A549 (cell line): ENCODE measurements around the gene ARMC7. TPM values are rescaled to one million over a fixed set of nuclear protein-coding genes. Genes with fewer than 3 reads are reported as not detected.

Experiments
- ATAC-seq, 2 experiments: fragments of 200-7000 bp in 1 of 2; fragments of >200 bp in 1 of 2; cut with Nextera tagmentation in 1 of 2; cut with Tn5 transposase in 1 of 2; 3 replicates each; pipeline versions ENCODE4 v1.8.0 to v1.9.1; 2018 to 2020; ENCODE audit warnings: mild to moderate bottlenecking in 1 of 2, moderate library complexity in 1 of 2
- CTCF ChIA-PET: fragments of 300-600 bp; sonication (Branson Sonifier 250); formaldehyde crosslinking; extraction: SDS; loops from one replicate; lab custom pipeline; 2021; ENCODE audit warnings: antibody characterized with exemption, inconsistent platforms; lab: Yijun Ruan, JAX
- POLR2A ChIA-PET: fragments of 350-600 bp; formaldehyde crosslinking; extraction: SDS; loops from one replicate; lab custom pipeline; 2021; ENCODE audit warnings: antibody characterized with exemption, inconsistent platforms; lab: Yijun Ruan, JAX
- DNase-seq, 2 experiments: peaks; one replicate each; pipeline versions ENCODE4 v3.0.0 to v3.0.0-alpha.2; 2011 to 2016; ENCODE audit warnings: low read depth in 1 of 2, low spot score in 1 of 2
- FAIRE-seq: peaks from 2 replicates; lab custom pipeline; 2011; peaks lifted over from hg19 to GRCh38; lab: Jason Lieb, UNC
- H3K27ac ChIP-seq, 2 experiments: fragments of >200 bp; sonication (Bioruptor Twin); formaldehyde crosslinking; 3 replicates each; pipeline ENCODE4 v1.5.1; 2016 to 2017
- H3K4me1 ChIP-seq: fragments of >200 bp; sonication (Bioruptor Twin); formaldehyde crosslinking; 3 replicates; pipeline ENCODE4 v1.6.1; 2016
- H3K4me2 ChIP-seq: fragments of >200 bp; sonication (Bioruptor Twin); formaldehyde crosslinking; 3 replicates; pipeline ENCODE4 v1.6.1; 2016
- H3K4me3 ChIP-seq: fragments of >200 bp; sonication (Bioruptor Twin); formaldehyde crosslinking; 3 replicates; pipeline ENCODE4 v1.5.1; 2016
- H3K9me3 ChIP-seq: fragments of >200 bp; sonication (Bioruptor Twin); formaldehyde crosslinking; 3 replicates; pipeline ENCODE4 v1.6.1; 2016
- CEBPB ChIP-seq, 2 experiments: fragments of >200 bp in 1 of 2; sonication (Bioruptor Twin) in 1 of 2; formaldehyde crosslinking in 1 of 2; IDR thresholded peaks; 2 replicates each; pipeline ENCODE4 v1.6.1; 2012 to 2016
- EP300 ChIP-seq, 2 experiments: fragments of >200 bp; sonication (Bioruptor Twin); formaldehyde crosslinking; IDR thresholded peaks; 2 replicates in 1 of 2; 3 replicates in 1 of 2; pipeline ENCODE4 v1.6.1; 2016 to 2017
- FOXS1 ChIP-seq: fragments of 250-450 bp; sonication (Bioruptor Pico); IDR thresholded peaks from 2 replicates; pipeline ENCODE4 v1.5.0; 2020; ENCODE audit warnings: mild to moderate bottlenecking, moderate library complexity
- GATA3 ChIP-seq: IDR thresholded peaks from 2 replicates; pipeline ENCODE4 v1.6.1; 2012; ENCODE audit warnings: borderline replicate concordance
- HDAC2 ChIP-seq: fragments of 200-600 bp; sonication (generic); IDR thresholded peaks from 2 replicates; pipeline ENCODE4 v1.6.1; 2016
- HEYL ChIP-seq: fragments of 250-450 bp; sonication (Bioruptor Pico); IDR thresholded peaks from 2 replicates; pipeline ENCODE4 v1.8.0; 2021; ENCODE audit warnings: mild to moderate bottlenecking, moderate library complexity
- HOXA7 ChIP-seq: fragments of 250-450 bp; sonication (Bioruptor Pico); IDR thresholded peaks from 2 replicates; pipeline ENCODE4 v1.5.0; 2020; ENCODE audit warnings: mild to moderate bottlenecking, moderate library complexity
- HOXB5 ChIP-seq: fragments of 250-450 bp; sonication (Bioruptor Pico); IDR thresholded peaks from 2 replicates; pipeline ENCODE4 v1.5.0; 2020; ENCODE audit warnings: mild to moderate bottlenecking, moderate library complexity
- KDM1A ChIP-seq: fragments of 200-600 bp; sonication (generic); IDR thresholded peaks from 2 replicates; pipeline ENCODE4 v1.6.1; 2016; ENCODE audit warnings: low read depth, mild to moderate bottlenecking
- KDM5A ChIP-seq: fragments of 200-600 bp; sonication (generic); IDR thresholded peaks from 2 replicates; pipeline ENCODE4 v1.6.1; 2016; ENCODE audit warnings: antibody characterized with exemption, mild to moderate bottlenecking
- MAZ ChIP-seq: fragments of 150-350 bp; IDR thresholded peaks from 2 replicates; pipeline ENCODE4 v1.6.1; 2014; ENCODE audit warnings: antibody characterized with exemption, low read depth, low read length, borderline replicate concordance
- MYC ChIP-seq: IDR thresholded peaks from 2 replicates; pipeline ENCODE4 v1.6.1; 2012; ENCODE audit warnings: mild to moderate bottlenecking, inconsistent platforms, low read length, improper control_type of control experiment, borderline replicate concordance
- NFE2L2 ChIP-seq: fragments of 150-350 bp; conservative IDR thresholded peaks from 2 replicates; pipeline ENCODE4 v1.6.1; 2014; ENCODE audit warnings: low read length
- NPAS2 ChIP-seq: fragments of 250-450 bp; sonication (Bioruptor Pico); IDR thresholded peaks from 2 replicates; pipeline ENCODE4 v1.8.0; 2022; ENCODE audit warnings: mild to moderate bottlenecking, moderate library complexity, borderline replicate concordance
- PHF8 ChIP-seq: fragments of 200-600 bp; sonication (generic); IDR thresholded peaks from 2 replicates; pipeline ENCODE4 v1.6.1; 2016; ENCODE audit warnings: low read depth, mild to moderate bottlenecking, antibody characterized with exemption, moderate library complexity, borderline replicate concordance
- POLR2AphosphoS2 ChIP-seq: conservative IDR thresholded peaks from 2 replicates; pipeline ENCODE4 v1.6.1; 2012; ENCODE audit warnings: low read length, improper control_type of control experiment, inconsistent platforms
- RCOR1 ChIP-seq: fragments of 150-350 bp; IDR thresholded peaks from 2 replicates; pipeline ENCODE4 v1.6.1; 2014; ENCODE audit warnings: antibody characterized with exemption, low read length, low read depth
- SREBF2 ChIP-seq: fragments of 450-650 bp; IDR thresholded peaks from 2 replicates; pipeline ENCODE4 v1.6.1; 2014; ENCODE audit warnings: mild to moderate bottlenecking, moderate library complexity
- TP53 ChIP-seq: fragments of 250-450 bp; sonication (Bioruptor Pico); IDR thresholded peaks from 2 replicates; pipeline ENCODE4 v1.5.0; 2021; ENCODE audit warnings: mild to moderate bottlenecking, moderate library complexity
- ZSCAN20 ChIP-seq: fragments of 250-450 bp; sonication (Bioruptor Pico); IDR thresholded peaks from 2 replicates; pipeline ENCODE4 v1.8.0; 2022; ENCODE audit warnings: mild to moderate bottlenecking, moderate library complexity
- WGBS: methylation state at CpG from one replicate; pipeline ENCODE4 v1.1.6; 2017; ENCODE audit errors: missing lambda C conversion rate; 5-methylcytosine and 5-hydroxymethylcytosine counted together
- polyA plus RNA-seq, 4 experiments: library from polyadenylated mRNA; depleted of rRNA in 3 of 4; stranded (reverse); fragments of >200 nt; fragmentation: RNase III in 1 of 4; extraction: RNeasy Plus Mini Kit Qiagen cat#74134 plus additional on column Dnase treatment in 1 of 4; gene quantifications; 2 replicates in 3 of 4; 3 replicates in 1 of 4; pipeline ENCODE4 v1.2.3, GENCODE V29; 2011 to 2017
- TF ChIP-seq, protein P1 (sequence below): fragments of 250-450 bp; sonication (Bioruptor Pico); IDR thresholded peaks from 2 replicates; pipeline ENCODE4 v1.5.0; 2021; ENCODE audit warnings: mild to moderate bottlenecking, moderate library complexity, borderline replicate concordance
- TF ChIP-seq, protein P2 (sequence below): fragments of 450-650 bp; IDR thresholded peaks from 2 replicates; pipeline ENCODE4 v1.6.1; 2014; ENCODE audit warnings: antibody characterized with exemption
- TF ChIP-seq, protein P3 (sequence below): fragments of >200 bp; sonication (Bioruptor Twin); formaldehyde crosslinking; IDR thresholded peaks from 2 replicates; pipeline ENCODE4 v1.6.1; 2016

The ARMC7 gene
- polyA plus RNA-seq, 2 of the 4 experiments (the other 2 are of a cell fraction), result 8.5 to 12.6 TPM

DNA sequence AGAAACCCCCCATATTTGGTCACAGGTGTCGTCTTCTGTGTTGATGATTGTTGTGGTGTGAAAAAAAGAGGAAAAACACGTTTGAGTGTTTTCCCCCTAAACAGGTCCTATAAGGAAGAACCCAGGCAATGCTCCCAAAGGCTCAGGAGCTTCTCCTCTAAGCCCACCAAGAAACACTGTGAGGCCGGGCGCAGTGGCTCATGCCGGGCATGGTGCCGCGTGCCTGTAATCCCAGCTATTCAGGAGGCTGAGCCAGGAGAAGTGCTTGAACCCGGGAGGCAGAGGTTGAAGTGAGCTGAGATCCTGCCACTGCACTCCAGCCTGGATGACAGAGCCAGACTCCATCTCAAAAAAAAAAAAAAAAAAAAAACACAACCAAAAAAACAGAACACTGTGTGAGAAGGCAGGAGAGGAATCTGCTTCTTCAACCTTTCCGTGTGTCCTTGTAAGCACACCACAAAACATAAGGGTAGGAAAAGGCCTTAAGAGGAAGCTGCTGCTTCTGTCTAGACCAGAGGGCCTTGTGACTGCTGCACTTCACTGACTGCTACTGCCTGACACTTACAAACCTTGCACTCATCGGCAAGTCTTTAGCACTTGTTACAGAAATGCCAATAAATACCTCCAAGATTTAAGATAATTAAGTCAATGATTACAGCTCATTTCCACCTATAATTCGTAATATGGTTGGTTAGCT, 35.2 kb downstream of the ARMC7 start:
- WGBS, result 86% methylated on average over 11 of the region's 11 CpGs
- TF ChIP-seq, protein P1, sequence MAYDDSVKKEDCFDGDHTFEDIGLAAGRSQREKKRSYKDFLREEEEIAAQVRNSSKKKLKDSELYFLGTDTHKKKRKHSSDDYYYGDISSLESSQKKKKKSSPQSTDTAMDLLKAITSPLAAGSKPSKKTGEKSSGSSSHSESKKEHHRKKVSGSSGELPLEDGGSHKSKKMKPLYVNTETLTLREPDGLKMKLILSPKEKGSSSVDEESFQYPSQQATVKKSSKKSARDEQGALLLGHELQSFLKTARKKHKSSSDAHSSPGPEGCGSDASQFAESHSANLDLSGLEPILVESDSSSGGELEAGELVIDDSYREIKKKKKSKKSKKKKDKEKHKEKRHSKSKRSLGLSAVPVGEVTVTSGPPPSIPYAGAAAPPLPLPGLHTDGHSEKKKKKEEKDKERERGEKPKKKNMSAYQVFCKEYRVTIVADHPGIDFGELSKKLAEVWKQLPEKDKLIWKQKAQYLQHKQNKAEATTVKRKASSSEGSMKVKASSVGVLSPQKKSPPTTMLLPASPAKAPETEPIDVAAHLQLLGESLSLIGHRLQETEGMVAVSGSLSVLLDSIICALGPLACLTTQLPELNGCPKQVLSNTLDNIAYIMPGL (CRISPR knock-in tag), result no peak
- TF ChIP-seq HDAC2, result no peak
- TF ChIP-seq KDM5A, result no peak
- TF ChIP-seq, protein P2, sequence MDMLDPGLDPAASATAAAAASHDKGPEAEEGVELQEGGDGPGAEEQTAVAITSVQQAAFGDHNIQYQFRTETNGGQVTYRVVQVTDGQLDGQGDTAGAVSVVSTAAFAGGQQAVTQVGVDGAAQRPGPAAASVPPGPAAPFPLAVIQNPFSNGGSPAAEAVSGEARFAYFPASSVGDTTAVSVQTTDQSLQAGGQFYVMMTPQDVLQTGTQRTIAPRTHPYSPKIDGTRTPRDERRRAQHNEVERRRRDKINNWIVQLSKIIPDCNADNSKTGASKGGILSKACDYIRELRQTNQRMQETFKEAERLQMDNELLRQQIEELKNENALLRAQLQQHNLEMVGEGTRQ, result no peak
- no peak for TF ChIP-seq GATA3
- TF ChIP-seq HOXA7, result no peak
- no peak for FAIRE-seq
- Histone ChIP-seq H3K4me3 (no peak overlapping the region), H3K27ac (no peak overlapping the region), H3K9me3 (no peaks in the 10 kb centered on the region), H3K4me1 (peaks cover 25% of the 10 kb centered on the region), H3K4me2 (no peak overlapping the region)
- CTCF ChIA-PET, result interaction anchor here (0.9 to 62.2 kb wide), 9 partner anchors 9 to 58 kb away, joined by 3 to 3429 read pairs (median 3); partner anchors contain the start of genes ARMC7, ATP5PD, JPT1 and KCTD2
- DNase-seq, result no peak
- no peak for ATAC-seq
- POLR2A ChIA-PET, result interaction anchor here (0.9 to 3.3 kb wide), 3 partner anchors 9 to 21 kb away, joined by 3 to 18 read pairs (median 16); partner anchors contain the start of genes JPT1 and NT5C

DNA sequence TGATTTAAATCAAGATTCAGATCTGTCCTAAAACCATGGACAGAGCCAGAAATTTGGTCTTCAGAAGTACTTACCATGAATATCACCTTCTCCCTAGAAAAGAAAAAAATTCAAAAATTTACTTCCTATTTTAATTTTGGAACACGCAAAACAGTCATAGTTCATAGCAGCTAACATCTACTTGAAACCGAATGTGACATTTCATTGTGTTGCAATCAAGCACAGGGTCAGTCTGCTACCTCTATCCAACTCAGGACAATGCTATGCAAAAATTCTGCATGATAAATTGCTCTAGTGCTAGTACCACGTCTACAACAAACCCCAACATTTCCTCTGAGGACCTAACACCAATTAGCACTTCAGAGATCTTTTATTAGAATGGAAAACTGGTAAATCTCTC, 36.8 kb downstream of the ARMC7 start:
- WGBS, result 82% methylated on average over 3 of the region's 3 CpGs
- ATAC-seq (no peak), DNase-seq (no peak), FAIRE-seq (no peak)
- peaks cover 39% of the 10 kb centered on the region for H3K4me1 ChIP-seq
- no peak overlapping the region for H3K4me3 ChIP-seq
- H3K9me3 ChIP-seq, result no peaks in the 10 kb centered on the region
- CTCF ChIA-PET, result interaction anchor here (2.6 to 62.2 kb wide), 4 partner anchors 15 to 60 kb away, joined by 10 to 3429 read pairs (median 89); partner anchors contain the start of genes ARMC7, ATP5PD, KCTD2 and NT5C
- POLR2A ChIA-PET, result interaction anchor here (3.3 kb wide), 1 partner anchor 8 kb away, joined by 18 read pairs; the partner anchor contains the start of gene JPT1
- no peak overlapping the region for H3K27ac ChIP-seq
- TF ChIP-seq PHF8 (no peak), MAZ (no peak), NFE2L2 (no peak), KDM5A (no peak), FOXS1 (no peak), KDM1A (no peak), MYC (no peak), ZSCAN20 (CRISPR knock-in tag) (no peak), HEYL (CRISPR knock-in tag) (no peak), NPAS2 (CRISPR knock-in tag) (no peak), TP53 (CRISPR knock-in tag) (no peak), CEBPB (IDR thresholded peaks at IDR 0.05) (no peak), HOXB5 (no peak), POLR2AphosphoS2 (no peak), EP300 (IDR thresholded peaks at IDR 0.05) (no peak), SREBF2 (no peak), HOXA7 (no peak), RCOR1 (no peak)
- TF ChIP-seq, protein P1 (CRISPR knock-in tag), result no peak
- TF ChIP-seq, protein P3, sequence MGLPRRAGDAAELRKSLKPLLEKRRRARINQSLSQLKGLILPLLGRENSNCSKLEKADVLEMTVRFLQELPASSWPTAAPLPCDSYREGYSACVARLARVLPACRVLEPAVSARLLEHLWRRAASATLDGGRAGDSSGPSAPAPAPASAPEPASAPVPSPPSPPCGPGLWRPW, result no peak
- no peak overlapping the region for H3K4me2 ChIP-seq
